ENCODE measurements around the gene TRMT10B.

- TF ChIP-seq EP300 (IDR thresholded peaks at IDR 0.05) (no peak), CTCF (IDR thresholded peaks at IDR 0.05) (no peak), POLR2A (IDR thresholded peaks at IDR 0.05) (no peak), POLR2AphosphoS5 (IDR thresholded peaks at IDR 0.05) (no peak)
These were observed 33.5 kb downstream of the TRMT10B start for GRCh38 chr9:37787059-37787458.

Data from stomach (tissue), 4 donors.